ENCODE data around the gene SH3BP1. TPM values are rescaled to one million over a fixed set of nuclear protein-coding genes. Genes with fewer than 3 reads are reported as not detected.

The SH3BP1 gene
- total and polyA plus RNA-seq, 2 of the 13 experiments (the other 11 are each of a cell fraction or from before 2014, with no cell fraction given) = 8.4 to 18.5 TPM

DNA sequence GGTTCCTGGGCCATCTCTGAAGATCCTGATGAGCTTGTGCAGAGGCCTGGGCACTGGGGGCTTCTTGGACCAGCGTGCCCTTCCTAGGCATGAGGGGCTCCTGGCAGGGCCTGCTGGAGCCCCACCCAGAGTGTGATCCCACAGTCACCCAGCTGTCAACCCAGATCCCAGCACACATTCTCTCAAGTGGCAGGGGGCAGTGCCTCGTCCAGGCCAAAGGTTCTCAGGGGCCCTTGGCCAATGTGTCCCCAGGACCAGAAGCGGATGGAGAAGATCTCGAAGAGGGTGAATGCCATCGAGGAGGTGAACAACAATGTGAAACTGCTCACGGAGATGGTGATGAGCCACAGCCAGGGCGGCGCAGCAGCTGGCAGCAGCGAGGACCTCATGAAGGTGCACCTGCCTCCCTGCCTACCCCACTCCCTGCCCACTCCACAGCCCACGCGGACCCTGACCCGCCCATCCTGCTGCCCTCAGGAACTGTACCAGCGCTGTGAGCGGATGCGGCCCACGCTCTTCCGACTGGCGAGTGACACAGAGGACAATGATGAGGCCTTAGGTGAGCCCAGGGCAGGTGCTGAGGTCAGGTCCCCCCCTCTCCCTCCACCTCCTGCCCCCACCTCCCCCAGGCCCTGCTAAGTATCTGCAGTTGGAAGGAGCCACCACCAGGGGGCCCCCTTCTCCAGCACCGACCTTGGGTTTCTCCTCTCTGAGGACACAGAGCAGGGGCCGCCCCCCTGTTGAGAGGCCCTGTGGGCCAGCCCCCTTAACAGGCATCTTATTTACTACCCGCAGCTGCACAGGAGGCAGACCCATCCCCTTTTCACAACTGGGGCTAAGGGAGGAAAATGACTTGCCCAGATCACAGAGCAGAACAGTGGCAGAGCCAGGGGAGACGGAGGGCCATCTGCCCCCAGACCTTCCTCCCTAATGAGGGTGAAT is 16.1 kb upstream of the SH3BP1 start (continued):
- TF ChIP-seq, protein P1, sequence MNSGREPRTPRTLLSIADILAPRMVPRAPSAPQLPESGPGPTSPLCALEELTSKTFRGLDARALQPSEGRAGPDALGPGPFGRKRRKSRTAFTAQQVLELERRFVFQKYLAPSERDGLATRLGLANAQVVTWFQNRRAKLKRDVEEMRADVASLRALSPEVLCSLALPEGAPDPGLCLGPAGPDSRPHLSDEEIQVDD (CRISPR knock-in tag; IDR thresholded peaks at IDR 0.05; ENCODE audit: borderline replicate concordance) = no peak
- TF ChIP-seq MAFK (conservative IDR thresholded peaks at IDR 0.05 in 1 of 2, IDR thresholded peaks at IDR 0.05 in 1 of 2; ENCODE audit: low read length in 2 of 2) = no peak
- no peak for TF ChIP-seq GPN1 (CRISPR knock-in tag; IDR thresholded peaks at IDR 0.05; ENCODE audit: borderline replicate concordance)
- TF ChIP-seq ZNF883 (CRISPR knock-in tag; IDR thresholded peaks at IDR 0.05; ENCODE audit: not compliant biosample characterization) = no peak
- no peak for TF ChIP-seq GFI1 (CRISPR knock-in tag; IDR thresholded peaks at IDR 0.05; ENCODE audit: borderline replicate concordance)
- TF ChIP-seq, protein P2, sequence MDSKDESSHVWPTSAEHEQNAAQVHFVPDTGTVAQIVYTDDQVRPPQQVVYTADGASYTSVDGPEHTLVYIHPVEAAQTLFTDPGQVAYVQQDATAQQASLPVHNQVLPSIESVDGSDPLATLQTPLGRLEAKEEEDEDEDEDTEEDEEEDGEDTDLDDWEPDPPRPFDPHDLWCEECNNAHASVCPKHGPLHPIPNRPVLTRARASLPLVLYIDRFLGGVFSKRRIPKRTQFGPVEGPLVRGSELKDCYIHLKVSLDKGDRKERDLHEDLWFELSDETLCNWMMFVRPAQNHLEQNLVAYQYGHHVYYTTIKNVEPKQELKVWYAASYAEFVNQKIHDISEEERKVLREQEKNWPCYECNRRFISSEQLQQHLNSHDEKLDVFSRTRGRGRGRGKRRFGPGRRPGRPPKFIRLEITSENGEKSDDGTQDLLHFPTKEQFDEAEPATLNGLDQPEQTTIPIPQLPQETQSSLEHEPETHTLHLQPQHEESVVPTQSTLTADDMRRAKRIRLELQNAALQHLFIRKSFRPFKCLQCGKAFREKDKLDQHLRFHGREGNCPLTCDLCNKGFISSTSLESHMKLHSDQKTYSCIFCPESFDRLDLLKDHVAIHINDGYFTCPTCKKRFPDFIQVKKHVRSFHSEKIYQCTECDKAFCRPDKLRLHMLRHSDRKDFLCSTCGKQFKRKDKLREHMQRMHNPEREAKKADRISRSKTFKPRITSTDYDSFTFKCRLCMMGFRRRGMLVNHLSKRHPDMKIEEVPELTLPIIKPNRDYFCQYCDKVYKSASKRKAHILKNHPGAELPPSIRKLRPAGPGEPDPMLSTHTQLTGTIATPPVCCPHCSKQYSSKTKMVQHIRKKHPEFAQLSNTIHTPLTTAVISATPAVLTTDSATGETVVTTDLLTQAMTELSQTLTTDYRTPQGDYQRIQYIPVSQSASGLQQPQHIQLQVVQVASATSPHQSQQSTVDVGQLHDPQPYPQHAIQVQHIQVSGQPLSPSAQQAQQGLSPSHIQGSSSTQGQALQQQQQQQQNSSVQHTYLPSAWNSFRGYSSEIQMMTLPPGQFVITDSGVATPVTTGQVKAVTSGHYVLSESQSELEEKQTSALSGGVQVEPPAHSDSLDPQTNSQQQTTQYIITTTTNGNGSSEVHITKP (CRISPR knock-in tag; IDR thresholded peaks at IDR 0.05; ENCODE audit: low read depth) = no peak
- TF ChIP-seq, protein P3, sequence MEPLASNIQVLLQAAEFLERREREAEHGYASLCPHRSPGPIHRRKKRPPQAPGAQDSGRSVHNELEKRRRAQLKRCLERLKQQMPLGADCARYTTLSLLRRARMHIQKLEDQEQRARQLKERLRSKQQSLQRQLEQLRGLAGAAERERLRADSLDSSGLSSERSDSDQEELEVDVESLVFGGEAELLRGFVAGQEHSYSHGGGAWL (CRISPR knock-in tag; IDR thresholded peaks at IDR 0.05) = no peak
- TF ChIP-seq ZNF253 (CRISPR knock-in tag; IDR thresholded peaks at IDR 0.05; ENCODE audit: borderline replicate concordance) = no peak
- no peak for TF ChIP-seq ZNF275 (CRISPR knock-in tag; IDR thresholded peaks at IDR 0.05; ENCODE audit: borderline replicate concordance)
- TF ChIP-seq, protein P4, sequence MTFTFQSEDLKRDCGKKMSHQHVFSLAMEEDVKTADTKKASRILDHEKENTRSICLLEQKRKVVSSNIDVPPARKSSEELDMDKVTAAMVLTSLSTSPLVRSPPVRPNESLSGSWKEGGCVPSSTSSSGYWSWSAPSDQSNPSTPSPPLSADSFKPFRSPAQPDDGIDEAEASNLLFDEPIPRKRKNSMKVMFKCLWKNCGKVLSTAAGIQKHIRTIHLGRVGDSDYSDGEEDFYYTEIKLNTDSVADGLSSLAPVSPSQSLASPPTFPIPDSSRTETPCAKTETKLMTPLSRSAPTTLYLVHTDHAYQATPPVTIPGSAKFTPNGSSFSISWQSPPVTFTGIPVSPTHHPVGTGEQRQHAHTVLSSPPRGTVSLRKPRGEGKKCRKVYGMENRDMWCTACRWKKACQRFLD (CRISPR knock-in tag; IDR thresholded peaks at IDR 0.05; ENCODE audit: borderline replicate concordance) = no peak
- no peak for TF ChIP-seq EZH2 (conservative IDR thresholded peaks at IDR 0.05; ENCODE audit: low read depth, low read length)
- no peak for TF ChIP-seq ZFP82 (CRISPR knock-in tag; IDR thresholded peaks at IDR 0.05; ENCODE audit: borderline replicate concordance)
- no peak for TF ChIP-seq ZNF780A (CRISPR knock-in tag; IDR thresholded peaks at IDR 0.05)
- peak; percentile 64 for TF ChIP-seq STAG1 (CRISPR knock-in tag; IDR thresholded peaks at IDR 0.05)
- peak; percentile 30; the same call in 1 of the 2 replicates for TF ChIP-seq ETV5 (CRISPR knock-in tag; IDR thresholded peaks at IDR 0.05; ENCODE audit: borderline replicate concordance)
- TF ChIP-seq GABPB1 (CRISPR knock-in tag; IDR thresholded peaks at IDR 0.05) = peak; percentile 24; the same call in 1 of the 2 replicates
- TF ChIP-seq SMARCC2 (IDR thresholded peaks at IDR 0.05) = no peak
- no peak for TF ChIP-seq ZSCAN9 (CRISPR knock-in tag; IDR thresholded peaks at IDR 0.05; ENCODE audit: borderline replicate concordance)
- TF ChIP-seq ZSCAN12 (CRISPR knock-in tag; IDR thresholded peaks at IDR 0.05) = no peak
- no peak for TF ChIP-seq SCMH1 (CRISPR knock-in tag; IDR thresholded peaks at IDR 0.05; ENCODE audit: borderline replicate concordance)
- no peak for TF ChIP-seq CC2D1A (CRISPR knock-in tag; IDR thresholded peaks at IDR 0.05)

Measured in HepG2 (cell line).